Smooth muscle cell (in vitro differentiated cells): ENCODE data around the gene GHR. TPM values are rescaled to one million over a fixed set of nuclear protein-coding genes. Genes with fewer than 3 reads are reported as not detected.

Source experiments
- DNase-seq: peaks from one replicate; lab custom pipeline; 2025; ENCODE audit not compliant: unreplicated experiment; lab: John Stamatoyannopoulos, UW
- H2AFZ ChIP-seq: fragments of 200-600 bp; sonication (generic); 2 replicates; pipeline ENCODE4 v1.6.0; 2016; ENCODE audit warnings: antibody characterized with exemption, low read depth, mild to moderate bottlenecking
- H3F3A ChIP-seq: fragments of 200-600 bp; sonication (generic); 2 replicates; pipeline ENCODE4 v1.6.0; 2017; ENCODE audit warnings: antibody characterized with exemption, low read depth
- H3K27ac ChIP-seq: fragments of 200-600 bp; sonication (generic); 2 replicates; pipeline ENCODE4 v1.5.1; 2016; ENCODE audit warnings: low read depth, mild to moderate bottlenecking
- H3K27me3 ChIP-seq: fragments of 200-600 bp; sonication (generic); 2 replicates; pipeline ENCODE4 v1.6.1; 2016; ENCODE audit warnings: low read depth, mild to moderate bottlenecking
- H3K36me3 ChIP-seq: fragments of 200-600 bp; sonication (generic); 2 replicates; pipeline ENCODE4 v1.5.1; 2016; ENCODE audit warnings: low read depth
- H3K4me1 ChIP-seq: fragments of 200-600 bp; sonication (generic); 2 replicates; pipeline ENCODE4 v1.5.1; 2016; ENCODE audit warnings: low read depth
- H3K4me2 ChIP-seq: fragments of 200-600 bp; sonication (generic); 2 replicates; pipeline ENCODE4 v1.6.0; 2016; ENCODE audit warnings: mild to moderate bottlenecking
- H3K4me3 ChIP-seq: fragments of 200-600 bp; sonication (generic); 2 replicates; pipeline ENCODE4 v1.5.1; 2016; ENCODE audit warnings: mild to moderate bottlenecking
- H3K79me2 ChIP-seq: fragments of 200-600 bp; sonication (generic); 2 replicates; pipeline ENCODE4 v1.6.0; 2016; ENCODE audit warnings: low read depth, mild to moderate bottlenecking
- H3K9ac ChIP-seq: fragments of 200-600 bp; sonication (generic); 2 replicates; pipeline ENCODE4 v1.6.0; 2016; ENCODE audit warnings: low read depth
- H3K9me3 ChIP-seq: fragments of 200-600 bp; sonication (generic); replicated peaks from 2 replicates; pipeline ENCODE4 v1.5.1; 2016; ENCODE audit warnings: low read depth
- H4K20me1 ChIP-seq: fragments of 200-600 bp; sonication (generic); 2 replicates; pipeline ENCODE4 v1.6.0; 2016; ENCODE audit warnings: low read depth
- CTCF ChIP-seq: fragments of 200-600 bp; sonication (generic); IDR thresholded peaks from 2 replicates; pipeline ENCODE4 v1.5.1; 2017; ENCODE audit warnings: borderline replicate concordance, mild to moderate bottlenecking, antibody characterized with exemption; ENCODE audit not compliant: insufficient read depth, poor library complexity, severe bottlenecking
- WGBS: methylation state at CpG from one replicate; pipeline ENCODE4 v1.1.7; 2016; ENCODE audit warnings: low lambda C conversion rate; 5-methylcytosine and 5-hydroxymethylcytosine counted together
- polyA plus RNA-seq: library from polyadenylated mRNA; unstranded; fragments of >200 nt; fragmentation: Nextera tagmentation; extraction: Ambion mirVana; gene quantifications from 2 replicates; pipeline ENCODE4 v1.2.1, GENCODE V29; 2016
- total RNA-seq: library from RNA; depleted of rRNA; stranded (reverse); fragments of >200 nt; gene quantifications from 2 replicates; pipeline ENCODE4 v1.2.3, GENCODE V29; 2014

The GHR gene
- total and polyA plus RNA-seq, 2 experiments from 2014 or later = 2.1 to 4.3 TPM

- Histone ChIP-seq H2AFZ (no peak overlapping the region), H3K27ac (no peak overlapping the region), H3K4me1 (peaks cover 4% of the 10 kb centered on the region), H3K79me2 (no peaks in the 10 kb centered on the region), H3K36me3 (no peaks in the 10 kb centered on the region), H3K9me3 (no peaks in the 10 kb centered on the region), H3K4me2 (no peak overlapping the region), H3F3A (no peaks in the 10 kb centered on the region), H3K9ac (no peak overlapping the region), H3K4me3 (no peak overlapping the region), H4K20me1 (no peaks in the 10 kb centered on the region), H3K27me3 (no peaks in the 10 kb centered on the region)
- WGBS = 51% methylated on average over 4 of the region's 4 CpGs
- DNase-seq = no peak
- TF ChIP-seq CTCF = no peak
These were observed 71.2 kb downstream of the GHR start for GRCh38 chr5:42494414-42494813.

GRCh38 chr5:42495914-42496313 is 72.7 kb downstream of the GHR start:
- 45% methylated on average over 2 of the region's 2 CpGs for WGBS
- no peaks in the 10 kb centered on the region for H3K36me3 ChIP-seq
- peaks cover 4% of the 10 kb centered on the region for H3K4me1 ChIP-seq
- H3K9ac ChIP-seq = no peak overlapping the region
- no peak overlapping the region for H3K4me3 ChIP-seq
- no peak overlapping the region for H3K4me2 ChIP-seq
- no peaks in the 10 kb centered on the region for H3F3A ChIP-seq
- TF ChIP-seq CTCF = no peak
- no peak overlapping the region for H2AFZ ChIP-seq
- no peaks in the 10 kb centered on the region for H3K79me2 ChIP-seq
- no peaks in the 10 kb centered on the region for H4K20me1 ChIP-seq
- no peaks in the 10 kb centered on the region for H3K27me3 ChIP-seq
- H3K9me3 ChIP-seq = no peaks in the 10 kb centered on the region
- no peak overlapping the region for H3K27ac ChIP-seq
- no peak for DNase-seq

GRCh38 chr5:42496397-42497156 is 73.3 kb downstream of the GHR start:
- DNase-seq = no peak
- no peak overlapping the region for H3K9ac ChIP-seq
- no peaks in the 10 kb centered on the region for H3K27me3 ChIP-seq
- no peak overlapping the region for H3K27ac ChIP-seq
- no peak overlapping the region for H3K4me2 ChIP-seq
- no peaks in the 10 kb centered on the region for H3K9me3 ChIP-seq
- no peak overlapping the region for H3K4me3 ChIP-seq
- H3K36me3 ChIP-seq = no peaks in the 10 kb centered on the region
- H2AFZ ChIP-seq = no peak overlapping the region
- no peaks in the 10 kb centered on the region for H3F3A ChIP-seq
- WGBS = 87% methylated on average over 4 of the region's 4 CpGs
- TF ChIP-seq CTCF = no peak
- H4K20me1 ChIP-seq = no peaks in the 10 kb centered on the region
- no peaks in the 10 kb centered on the region for H3K79me2 ChIP-seq
- peaks cover 4% of the 10 kb centered on the region for H3K4me1 ChIP-seq

GRCh38 chr5:42498000-42498399 is 74.8 kb downstream of the GHR start:
- DNase-seq = no peak
- TF ChIP-seq CTCF = no peak
- no peaks in the 10 kb centered on the region for H3K79me2 ChIP-seq
- no peak overlapping the region for H3K4me3 ChIP-seq
- H3F3A ChIP-seq = no peaks in the 10 kb centered on the region
- no peak overlapping the region for H3K4me2 ChIP-seq
- H3K36me3 ChIP-seq = no peaks in the 10 kb centered on the region
- no peak overlapping the region for H3K9ac ChIP-seq
- 83% methylated on average over 1 of the region's 1 CpG for WGBS
- no peaks in the 10 kb centered on the region for H3K4me1 ChIP-seq
- H3K9me3 ChIP-seq = no peaks in the 10 kb centered on the region
- no peaks in the 10 kb centered on the region for H3K27me3 ChIP-seq
- H4K20me1 ChIP-seq = no peaks in the 10 kb centered on the region
- no peak overlapping the region for H3K27ac ChIP-seq
- H2AFZ ChIP-seq = no peak overlapping the region
